BLaER1 treated with 17β-estradiol and CSF1 and Interleukin-3, amounts not matched to agents 10 nM and 100 nM (cell line): Measurements from ENCODE around the gene TTC16.
A peak's percentile ranks its signal among the peaks of the same experiment; 100 is the strongest.

ENCODE experiments used
- H3K27ac ChIP-seq, 11 experiments: shearing (Covaris generic); formaldehyde crosslinking; 2 replicates each; pipeline ENCODE4 v1.8.1; 2022
- H3K27me3 ChIP-seq, 11 experiments: shearing (Covaris generic); formaldehyde crosslinking; 2 replicates each; pipeline ENCODE4 v1.8.1; 2022
- H3K36me3 ChIP-seq, 11 experiments: shearing (Covaris generic); formaldehyde crosslinking; 2 replicates each; pipeline ENCODE4 v1.8.1; 2022
- H3K4me1 ChIP-seq, 10 experiments: shearing (Covaris generic); formaldehyde crosslinking; 2 replicates each; pipeline ENCODE4 v1.8.1; 2022
- H3K4me2 ChIP-seq, 11 experiments: shearing (Covaris generic); formaldehyde crosslinking; 2 replicates each; pipeline ENCODE4 v1.8.1; 2022
- H3K4me3 ChIP-seq, 10 experiments: shearing (Covaris generic); formaldehyde crosslinking; 2 replicates each; pipeline ENCODE4 v1.8.1; 2022
- H3K9ac ChIP-seq, 11 experiments: shearing (Covaris generic); formaldehyde crosslinking; 2 replicates each; pipeline ENCODE4 v1.8.1; 2022
- H3K9me3 ChIP-seq, 11 experiments: shearing (Covaris generic); formaldehyde crosslinking; replicated peaks in 1 of 11; 2 replicates each; pipeline ENCODE4 v1.8.1; 2022
- H4K20me1 ChIP-seq, 11 experiments: shearing (Covaris generic); formaldehyde crosslinking; 2 replicates each; pipeline ENCODE4 v1.8.1; 2022
- Cebpa-rat ChIP-seq, 11 experiments: shearing (Covaris generic); IDR thresholded peaks; 2 replicates each; pipeline ENCODE4 v1.8.1; 2022

TTC16 gene

GRCh38 chr9:127705577-127706379 lies 10.1 kb upstream of the TTC16 start:
- Histone ChIP-seq H4K20me1 (peaks cover 0 to 39% (median 11%) of the 10 kb centered on the region in 11 experiments; a peak in 16 of 22 replicates), H3K27ac (no peak overlapping the region), H3K4me2 (no peak overlapping the region), H3K27me3 (no peaks in the 10 kb centered on the region), H3K4me3 (no peak overlapping the region), H3K9me3 (peaks cover 0 to 9% (median 0%) of the 10 kb centered on the region in 11 experiments; a peak in 6 of 22 replicates), H3K36me3 (peaks cover 0 to 5% (median 0%) of the 10 kb centered on the region in 11 experiments; a peak in 2 of 22 replicates), H3K4me1 (peaks cover 11 to 24% (median 19%) of the 10 kb centered on the region in 10 experiments; a peak in 19 of 20 replicates), H3K9ac (no peak overlapping the region)
- no peak for TF ChIP-seq Cebpa-rat (IDR thresholded peaks at IDR 0.05)

GRCh38 chr9:127706836-127707241 lies 9.0 kb upstream of the TTC16 start, which contains the start of gene CFAP157:
TSS of gene CFAP157 (plus strand) at chr9:127706988. CDS start at chr9:127707032, 44 bp downstream.
- Histone ChIP-seq H3K4me1 (peaks cover 21 to 35% (median 30%) of the 10 kb centered on the region in 10 experiments), H3K36me3 (peaks cover 0 to 5% (median 0%) of the 10 kb centered on the region in 11 experiments; a peak in 2 of 22 replicates), H3K9me3 (peaks cover 0 to 9% (median 0%) of the 10 kb centered on the region in 11 experiments; a peak in 6 of 22 replicates), H3K27me3 (no peaks in the 10 kb centered on the region), H3K4me3 (no peak within 1 kb of the TSS), H3K4me2 (peak within 1 kb of the TSS in 10 of 11 experiments; percentile 3 to 60 (median 46); a peak in 19 of 22 replicates), H4K20me1 (peaks cover 0 to 50% (median 22%) of the 10 kb centered on the region in 11 experiments; a peak in 19 of 22 replicates), H3K9ac (no peak within 1 kb of the TSS), H3K27ac (no peak within 1 kb of the TSS)
- TF ChIP-seq Cebpa-rat (IDR thresholded peaks at IDR 0.05) = no peak

- Histone ChIP-seq H3K9ac (no peak overlapping the region), H3K27ac (no peak overlapping the region), H3K36me3 (peaks cover 0 to 5% (median 0%) of the 10 kb centered on the region in 11 experiments; a peak in 2 of 22 replicates), H3K4me2 (peak overlapping the region in 9 of 11 experiments; percentile 21 to 60 (median 48); a peak in 16 of 22 replicates), H3K4me3 (no peak overlapping the region), H3K9me3 (peaks cover 0 to 9% (median 0%) of the 10 kb centered on the region in 11 experiments; a peak in 6 of 22 replicates), H3K27me3 (no peaks in the 10 kb centered on the region), H4K20me1 (peaks cover 0 to 59% (median 31%) of the 10 kb centered on the region in 11 experiments; a peak in 19 of 22 replicates), H3K4me1 (peaks cover 25 to 44% (median 39%) of the 10 kb centered on the region in 10 experiments)
- no peak for TF ChIP-seq Cebpa-rat (IDR thresholded peaks at IDR 0.05)
These were observed 8.1 kb upstream of the TTC16 start for GRCh38 chr9:127707766-127708165.

- H4K20me1 ChIP-seq = peaks cover 0 to 72% (median 44%) of the 10 kb centered on the region in 11 experiments; a peak in 19 of 22 replicates
- H3K9me3 ChIP-seq = peaks cover 0 to 9% (median 0%) of the 10 kb centered on the region in 11 experiments; a peak in 6 of 22 replicates
- no peak overlapping the region for H3K4me2 ChIP-seq
- TF ChIP-seq Cebpa-rat (IDR thresholded peaks at IDR 0.05) = no peak
- H3K9ac ChIP-seq = no peak overlapping the region
- H3K4me1 ChIP-seq = peaks cover 26 to 51% (median 44%) of the 10 kb centered on the region in 10 experiments
- peaks cover 0 to 5% (median 0%) of the 10 kb centered on the region in 11 experiments; a peak in 2 of 22 replicates for H3K36me3 ChIP-seq
- H3K27ac ChIP-seq = no peak overlapping the region
- no peaks in the 10 kb centered on the region for H3K27me3 ChIP-seq
- no peak overlapping the region for H3K4me3 ChIP-seq
These were observed 6.8 kb upstream of the TTC16 start for GRCh38 chr9:127708952-127709587.

GRCh38 chr9:127710204-127710783 lies 5.6 kb upstream of the TTC16 start:
- no peak for TF ChIP-seq Cebpa-rat (IDR thresholded peaks at IDR 0.05)

GRCh38 chr9:127711226-127711701 lies 4.6 kb upstream of the TTC16 start:
- Histone ChIP-seq H3K9ac (peak overlapping the region in 6 of 11 experiments; percentile 7 to 60 (median 22); a peak in 6 of 22 replicates), H3K27ac (no peak overlapping the region), H3K4me3 (no peak overlapping the region), H3K4me1 (peaks cover 35 to 62% (median 53%) of the 10 kb centered on the region in 10 experiments), H3K36me3 (peaks cover 0 to 5% (median 0%) of the 10 kb centered on the region in 11 experiments; a peak in 2 of 22 replicates), H3K9me3 (peaks cover 0 to 9% (median 0%) of the 10 kb centered on the region in 11 experiments; a peak in 6 of 22 replicates), H4K20me1 (peaks cover 0 to 64% (median 48%) of the 10 kb centered on the region in 11 experiments; a peak in 19 of 22 replicates), H3K4me2 (peak overlapping the region; percentile 63 to 89 (median 81)), H3K27me3 (no peaks in the 10 kb centered on the region)
- no peak for TF ChIP-seq Cebpa-rat (IDR thresholded peaks at IDR 0.05)

More at GRCh38 chr9:127710204-127710783, 5.6 kb upstream of the TTC16 start:
- Histone ChIP-seq H3K27me3 (no peaks in the 10 kb centered on the region), H3K27ac (no peak overlapping the region), H3K9ac (no peak overlapping the region), H3K36me3 (peaks cover 0 to 5% (median 0%) of the 10 kb centered on the region in 11 experiments; a peak in 2 of 22 replicates), H4K20me1 (peaks cover 0 to 72% (median 48%) of the 10 kb centered on the region in 11 experiments; a peak in 19 of 22 replicates), H3K4me3 (no peak overlapping the region), H3K4me1 (peaks cover 32 to 57% (median 49%) of the 10 kb centered on the region in 10 experiments), H3K4me2 (peak overlapping the region in 9 of 11 experiments; percentile 64 to 89 (median 81); a peak in 16 of 22 replicates), H3K9me3 (peaks cover 0 to 9% (median 0%) of the 10 kb centered on the region in 11 experiments; a peak in 6 of 22 replicates)

- Histone ChIP-seq H3K27me3 (no peaks in the 10 kb centered on the region), H3K4me3 (no peak overlapping the region; a peak in 1 of 20 replicates), H3K9me3 (peaks cover 0 to 9% (median 0%) of the 10 kb centered on the region in 11 experiments; a peak in 6 of 22 replicates), H3K4me1 (peaks cover 37 to 62% (median 55%) of the 10 kb centered on the region in 10 experiments), H3K9ac (peak overlapping the region in 4 of 11 experiments; percentile 7 to 60 (median 33); a peak in 6 of 22 replicates), H3K27ac (no peak overlapping the region), H3K36me3 (peaks cover 0 to 5% (median 0%) of the 10 kb centered on the region in 11 experiments; a peak in 2 of 22 replicates), H3K4me2 (peak overlapping the region; percentile 63 to 89 (median 81)), H4K20me1 (peaks cover 0 to 61% (median 47%) of the 10 kb centered on the region in 11 experiments; a peak in 19 of 22 replicates)
- no peak for TF ChIP-seq Cebpa-rat (IDR thresholded peaks at IDR 0.05)
These were observed 4.0 kb upstream of the TTC16 start for GRCh38 chr9:127711831-127712274.
